HepG2 (cell line): Measurements from ENCODE around the gene SREK1.

ENCODE experiments used
- CBX1 ChIP-seq: IDR thresholded peaks from one replicate; pipeline ENCODE4 v1.6.1; 2016; ENCODE audit warnings: antibody characterized with exemption, low read depth
- CTCF ChIP-seq: sonication (generic); formaldehyde crosslinking; IDR thresholded peaks from 2 replicates; pipeline ENCODE4 v1.5.0; 2020; ENCODE audit warnings: mild to moderate bottlenecking, missing genetic modification reagents, moderate library complexity
- ETV6 ChIP-seq: sonication (generic); formaldehyde crosslinking; conservative IDR thresholded peaks from 2 replicates; pipeline ENCODE4 v1.4.0; 2020; ENCODE audit warnings: missing genetic modification reagents
- FIP1L1 ChIP-seq: fragments of 200-400 bp; formaldehyde crosslinking; IDR thresholded peaks from 2 replicates; pipeline ENCODE4 v1.6.1; 2018; ENCODE audit warnings: low read depth, mild to moderate bottlenecking, low read length, moderate library complexity, borderline replicate concordance; ENCODE audit not compliant: insufficient read depth
- FOXP4 ChIP-seq: sonication (generic); formaldehyde crosslinking; IDR thresholded peaks from 2 replicates; pipeline ENCODE4 v1.4.0; 2020; ENCODE audit warnings: missing genetic modification reagents
- HNRNPK ChIP-seq: fragments of 200-400 bp; formaldehyde crosslinking; IDR thresholded peaks from 2 replicates; pipeline ENCODE4 v1.6.1; 2018; ENCODE audit warnings: low read length, low read depth, moderate library complexity, mild to moderate bottlenecking; ENCODE audit not compliant: poor library complexity, severe bottlenecking
- IRF9 ChIP-seq: sonication (generic); formaldehyde crosslinking; IDR thresholded peaks from 2 replicates; pipeline ENCODE4 v1.8.0; 2022; ENCODE audit warnings: missing genetic modification reagents, mild to moderate bottlenecking, borderline replicate concordance
- MAZ ChIP-seq, 2 experiments: sonication (generic) in 1 of 2; formaldehyde crosslinking in 1 of 2; IDR thresholded peaks; 2 replicates each; pipeline versions ENCODE4 v1.5.0 to v1.6.1; 2012 to 2020; ENCODE audit warnings: low read depth in 2 of 2, mild to moderate bottlenecking in 2 of 2, borderline replicate concordance in 1 of 2, improper control_type of control experiment in 1 of 2, low read length in 1 of 2, missing genetic modification reagents in 1 of 2, moderate library complexity in 1 of 2
- MTA3 ChIP-seq: sonication (generic); formaldehyde crosslinking; IDR thresholded peaks from 2 replicates; pipeline ENCODE4 v1.4.0; 2020; ENCODE audit warnings: missing genetic modification reagents
- MXI1 ChIP-seq: IDR thresholded peaks from 3 replicates; pipeline ENCODE4 v1.6.1; 2012; ENCODE audit warnings: low read depth, low read length, inconsistent platforms, borderline replicate concordance
- NFRKB ChIP-seq: fragments of 450-650 bp; IDR thresholded peaks from 2 replicates; pipeline ENCODE4 v1.6.1; 2017
- STAT5B ChIP-seq: sonication (generic); formaldehyde crosslinking; IDR thresholded peaks from 2 replicates; pipeline ENCODE4 v1.4.0; 2020; ENCODE audit warnings: missing genetic modification reagents
- TARDBP ChIP-seq: sonication (generic); formaldehyde crosslinking; IDR thresholded peaks from 2 replicates; pipeline ENCODE4 v1.8.0; 2022; ENCODE audit warnings: mild to moderate bottlenecking, missing genetic modification reagents
- TRAFD1 ChIP-seq: sonication (generic); formaldehyde crosslinking; IDR thresholded peaks from 2 replicates; pipeline ENCODE4 v1.5.1; 2020; ENCODE audit warnings: missing genetic modification reagents, mild to moderate bottlenecking, borderline replicate concordance

GRCh38 chr5:66213533-66213932 is 69.4 kb downstream of the SREK1 start:
- no peak for TF ChIP-seq STAT5B (CRISPR knock-in tag)
- no peak for TF ChIP-seq CTCF (CRISPR knock-in tag)
- TF ChIP-seq FOXP4 (CRISPR knock-in tag), result no peak
- TF ChIP-seq TARDBP (CRISPR knock-in tag), result no peak
- no peak for TF ChIP-seq MTA3 (CRISPR knock-in tag)
- no peak for TF ChIP-seq ETV6
- no peak for TF ChIP-seq MXI1
- no peak for TF ChIP-seq HNRNPK
- TF ChIP-seq MAZ (IDR thresholded peaks at IDR 0.05; ENCODE audit: borderline replicate concordance, low read depth, low read length), result no peak
- no peak for TF ChIP-seq MAZ (CRISPR knock-in tag; IDR thresholded peaks at IDR 0.05; ENCODE audit: low read depth)
- TF ChIP-seq FIP1L1, result no peak
- no peak for TF ChIP-seq CBX1
- TF ChIP-seq NFRKB, result no peak
- TF ChIP-seq TRAFD1, result no peak
- TF ChIP-seq IRF9 (CRISPR knock-in tag), result no peak
